HG03039 (cell line): ENCODE data around the gene PLK5.

Experiments
- ATAC-seq: cut with Tn5 transposase; IDR thresholded peaks from one replicate; pipeline ENCODE4 v1.9.1; 2021; ENCODE audit warnings: mild to moderate bottlenecking, moderate library complexity; ENCODE audit not compliant: unreplicated experiment

The PLK5 gene

DNA sequence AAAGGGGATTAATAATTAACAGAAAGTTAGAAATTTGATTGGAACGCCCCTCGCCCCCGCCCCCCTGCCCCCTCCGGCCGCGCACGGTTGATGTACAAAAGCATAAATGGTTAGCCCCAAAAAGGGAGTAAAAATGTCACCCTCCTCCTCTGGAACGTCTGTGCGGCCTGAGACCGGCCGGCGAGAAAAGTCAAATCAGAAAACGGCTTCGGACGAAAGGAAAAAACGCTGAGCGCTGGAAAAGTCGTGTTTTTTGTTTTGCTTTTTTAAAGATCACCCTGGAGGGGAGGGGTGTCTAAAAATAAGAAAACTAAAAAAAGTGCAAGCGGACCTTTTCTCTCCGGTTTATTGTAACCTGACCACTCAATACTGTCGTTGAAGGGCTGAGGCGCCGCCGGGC lies 31.1 kb downstream of the PLK5 start:
- no peak for ATAC-seq

DNA sequence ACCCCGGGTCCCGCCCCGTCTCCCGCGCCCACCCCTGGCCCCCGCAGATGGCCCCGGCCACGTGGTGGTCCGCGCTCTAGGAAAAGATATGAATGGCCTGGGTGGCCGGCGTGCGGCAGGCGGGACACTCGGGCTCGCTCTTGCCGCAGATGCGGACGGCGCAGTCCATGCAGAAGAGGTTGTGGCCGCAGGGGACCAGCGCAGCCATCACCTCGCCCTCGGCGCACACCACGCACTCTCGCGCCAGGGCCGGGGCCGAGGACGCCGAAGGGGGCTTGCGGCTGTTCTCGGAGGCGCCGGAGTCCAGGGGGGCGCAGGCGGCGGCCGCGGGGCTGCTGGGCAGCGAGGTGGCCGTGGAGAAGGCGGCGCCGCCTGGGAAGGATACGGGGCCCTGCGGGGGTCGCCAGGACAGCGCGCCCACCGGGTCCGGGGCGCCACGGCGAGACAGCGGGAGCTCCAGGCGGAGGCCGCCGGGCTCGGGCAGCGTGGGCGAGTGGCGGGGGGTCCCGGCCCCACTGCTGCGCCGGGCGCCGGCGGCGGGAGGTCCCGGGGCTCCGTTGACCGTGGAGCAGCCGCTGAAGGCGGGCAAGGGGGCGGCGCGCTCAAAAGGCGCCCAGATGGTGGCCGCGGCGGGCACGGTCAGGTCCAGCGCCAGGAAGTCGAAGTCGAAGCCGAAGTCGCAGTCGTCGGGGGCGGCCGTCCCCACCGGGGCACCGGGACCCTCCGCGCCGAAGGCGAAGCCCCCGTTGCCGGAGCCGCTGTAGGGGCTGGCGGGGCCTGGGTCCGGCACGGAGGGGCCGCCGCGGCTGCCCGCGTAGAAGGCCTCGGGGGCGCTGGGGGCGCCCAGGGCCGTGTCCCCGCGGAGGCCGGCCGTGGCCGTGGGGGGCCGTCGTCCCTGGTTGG lies 31.9 kb downstream of the PLK5 start:
- no peak for ATAC-seq

DNA sequence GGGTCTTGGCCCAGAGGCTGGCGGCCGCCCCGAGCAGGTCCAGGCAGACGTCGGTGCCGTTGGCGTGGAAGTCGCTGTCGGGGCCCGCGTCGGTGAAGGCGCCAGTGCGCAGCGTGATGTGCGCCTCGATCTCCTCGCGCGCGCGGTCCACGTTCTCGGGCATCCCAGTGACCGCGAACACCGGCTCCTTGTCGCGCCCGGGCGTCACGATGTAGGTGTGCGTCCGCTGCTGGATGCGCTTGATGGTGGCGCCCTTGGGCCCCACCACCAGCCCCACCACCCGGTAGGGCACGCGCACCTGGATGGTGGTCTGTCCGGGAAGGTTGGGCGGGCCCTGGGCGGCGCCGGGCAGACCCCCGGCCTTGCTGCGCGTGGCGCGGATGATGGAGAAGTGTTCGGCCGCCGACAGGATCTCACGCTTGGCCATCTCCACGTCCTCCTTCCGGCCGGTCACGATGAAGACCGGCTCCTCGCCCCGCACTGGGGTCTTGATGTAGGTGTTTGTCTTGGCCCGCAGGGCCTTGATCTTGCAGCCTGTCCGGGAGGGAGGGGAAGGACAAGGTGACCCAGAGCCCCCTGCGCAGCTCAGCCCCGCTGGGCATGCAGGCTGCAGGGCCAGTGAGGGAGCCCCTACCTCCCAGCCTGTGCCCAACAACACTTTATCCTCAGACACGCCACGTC lies 32.7 kb downstream of the PLK5 start:
- ATAC-seq = no peak

DNA sequence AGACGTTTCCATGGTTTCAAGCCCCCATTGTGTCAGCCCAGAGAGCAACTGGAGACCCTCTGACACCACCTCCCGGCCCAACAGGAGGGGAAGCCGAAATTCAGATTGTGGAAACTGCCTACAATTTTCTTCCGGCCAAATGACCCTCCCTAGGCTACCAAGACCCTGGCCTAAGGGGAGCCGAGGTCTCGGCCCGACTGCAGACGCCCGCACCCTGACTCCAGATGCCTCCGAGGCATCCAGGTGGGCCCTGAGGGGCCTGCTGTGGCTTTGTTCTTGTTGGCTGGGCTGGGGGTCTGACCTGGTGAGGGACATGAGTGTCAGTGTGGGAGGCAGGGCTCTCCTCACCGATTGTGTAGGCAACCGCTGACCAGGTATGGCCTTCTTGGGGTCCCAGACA lies 34.7 kb downstream of the PLK5 start:
- no peak for ATAC-seq

DNA sequence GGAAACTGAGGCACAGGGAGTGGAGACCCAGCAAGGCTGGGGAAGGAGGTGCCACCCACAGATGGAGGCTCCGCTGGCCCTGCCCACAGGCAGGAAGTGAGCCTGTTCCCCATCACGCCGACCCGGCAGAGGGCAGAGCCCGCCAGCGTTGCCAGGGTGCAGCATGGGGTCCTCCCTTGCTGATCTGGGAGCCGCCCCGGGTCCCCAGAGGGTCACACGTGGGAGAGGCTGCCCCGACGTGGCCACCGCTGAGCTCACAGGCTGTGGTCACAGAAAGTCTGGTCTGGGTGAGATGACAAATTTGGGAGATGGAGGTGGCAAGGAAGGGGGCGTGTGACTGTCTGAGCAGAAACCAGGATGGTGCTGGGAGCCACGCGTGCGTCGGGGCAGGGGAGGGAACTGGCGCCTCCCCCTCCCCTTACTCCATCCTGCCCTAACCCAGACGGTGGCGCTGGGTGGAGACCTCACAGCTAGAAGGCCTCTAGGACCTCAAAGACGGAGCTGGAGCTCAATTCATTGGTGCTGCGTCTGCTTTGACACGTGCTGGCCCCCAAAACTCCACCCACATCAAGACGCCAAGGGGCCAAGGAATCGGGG lies 36.5 kb downstream of the PLK5 start:
- no peak for ATAC-seq

- ATAC-seq = no peak
Observed at GRCh38 chr19:1561236-1561842, 37.5 kb downstream of the PLK5 start.

GRCh38 chr19:1563251-1563650 lies 39.4 kb downstream of the PLK5 start:
- no peak for ATAC-seq

GRCh38 chr19:1566392-1567115 lies 42.7 kb downstream of the PLK5 start:
- no peak for ATAC-seq

- ATAC-seq = no peak
Observed at GRCh38 chr19:1567116-1567847, 43.4 kb downstream of the PLK5 start.

- ATAC-seq = peak; percentile 3
Observed at GRCh38 chr19:1567848-1568227, 44.0 kb downstream of the PLK5 start.

GRCh38 chr19:1568320-1569019 lies 44.6 kb downstream of the PLK5 start, which contains the start of gene MEX3D:
MEX3D (minus strand) TSS chr19:1568325; CDS start chr19:1568058, 267 bp downstream.
- ATAC-seq = peak; percentile 48

- no peak for ATAC-seq
Observed at GRCh38 chr19:1569997-1570396, 46.1 kb downstream of the PLK5 start.

GRCh38 chr19:1570836-1571235 lies 47.0 kb downstream of the PLK5 start:
- no peak for ATAC-seq

- ATAC-seq = no peak
Observed at GRCh38 chr19:1571358-1571757, 47.5 kb downstream of the PLK5 start.

GRCh38 chr19:1572795-1573194 lies 48.9 kb downstream of the PLK5 start:
- no peak for ATAC-seq

DNA sequence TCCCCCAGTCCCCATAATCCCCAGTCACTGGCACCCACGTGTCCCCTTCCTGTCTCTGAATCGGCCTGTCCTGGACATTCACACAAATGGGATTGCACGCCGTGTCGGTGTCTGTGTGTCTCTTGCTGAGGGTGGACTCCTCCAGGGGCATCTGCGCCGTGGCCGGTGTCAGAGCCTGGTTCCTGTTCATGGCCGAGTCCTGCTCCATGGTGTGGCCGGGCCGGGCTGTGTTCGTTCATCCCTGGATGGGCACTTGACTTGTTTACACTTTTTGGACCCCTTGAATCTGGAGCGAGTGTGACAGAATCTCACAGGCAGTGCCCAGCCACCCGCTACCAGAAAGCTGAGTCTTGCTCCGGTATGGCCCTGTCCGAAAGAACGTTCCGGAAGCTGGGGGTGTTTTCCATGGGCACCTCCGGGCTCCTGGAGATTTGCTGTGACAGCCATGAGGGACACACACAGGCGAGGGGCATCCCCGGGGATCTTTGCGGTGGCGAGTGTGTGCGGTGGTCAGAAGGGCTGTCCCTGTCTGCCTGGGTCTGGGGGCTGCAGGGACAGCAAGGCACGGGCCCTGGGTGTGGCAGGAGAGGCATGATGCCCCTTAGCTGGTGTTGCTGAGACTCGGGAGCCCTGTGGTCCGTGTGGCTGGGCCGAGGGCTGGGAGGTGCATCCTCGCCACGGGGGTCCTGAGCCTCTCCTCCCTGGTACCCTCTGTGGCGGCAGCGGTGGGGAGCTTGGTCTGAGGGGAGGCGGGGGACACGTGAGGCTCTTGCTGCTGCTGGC lies 50.7 kb downstream of the PLK5 start:
- ATAC-seq = no peak

DNA sequence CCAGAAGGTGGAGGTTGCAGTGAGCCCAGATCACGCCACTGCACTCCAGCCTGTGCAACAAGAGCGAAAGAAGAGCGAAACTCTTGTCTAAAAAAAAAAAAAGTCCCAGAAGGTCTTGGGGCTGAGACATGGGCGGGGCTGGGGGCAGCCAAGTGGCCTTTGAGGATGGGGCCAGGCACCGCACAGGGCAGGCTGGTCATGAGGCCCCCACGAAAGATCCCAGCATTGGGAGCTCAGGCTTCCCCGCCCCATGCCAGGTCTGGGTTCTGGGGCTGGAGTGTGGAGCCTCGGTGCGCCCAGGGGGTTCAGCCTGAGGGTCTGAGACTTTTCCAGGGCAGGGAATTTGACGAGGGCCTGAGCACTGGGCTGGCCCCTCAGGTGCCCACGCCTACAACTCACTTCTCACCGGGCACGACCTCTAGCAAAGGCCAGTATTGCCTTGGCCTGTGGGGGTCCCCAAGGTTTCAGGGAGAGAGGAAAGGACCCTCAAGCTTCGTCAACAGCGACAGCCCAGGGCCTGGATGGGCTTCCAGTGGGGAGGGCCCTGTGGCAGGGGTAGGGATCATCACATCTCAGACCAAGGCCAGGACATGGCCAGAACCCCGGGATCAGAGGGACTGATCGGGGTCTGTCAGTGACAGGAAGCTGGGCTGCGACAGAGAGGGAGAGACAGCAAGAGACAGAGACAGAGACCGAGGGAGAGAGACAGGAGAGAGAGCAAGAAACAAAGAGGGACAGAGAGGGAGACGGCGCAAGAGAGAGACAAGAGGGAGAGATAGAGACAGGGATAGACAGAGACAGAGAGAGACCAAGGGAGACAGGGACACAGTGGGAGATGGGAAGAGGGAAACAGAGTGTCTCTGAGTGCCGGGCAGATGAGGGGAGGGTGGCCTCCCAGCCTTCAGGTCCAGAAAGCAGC lies 51.7 kb downstream of the PLK5 start:
- no peak for ATAC-seq
